PC-3 (cell line): Measurements from ENCODE around the gene RAB26.
"Not testable (repeated sequence)": the region's sequence is repeated elsewhere in the genome, so short reads cannot be mapped to it uniquely, and the experiment has no call there.

ENCODE experiments used
- CTCF ChIP-seq: fragments of 300-600 bp; sonication (generic); conservative IDR thresholded peaks from 2 replicates; pipeline ENCODE4 v1.5.1; 2017; ENCODE audit warnings: antibody characterized with exemption, low read depth, mild to moderate bottlenecking, low read length
- EZH2 ChIP-seq: fragments of 300-600 bp; sonication (generic); IDR thresholded peaks from one replicate; pipeline ENCODE4 v1.6.1; 2017; ENCODE audit warnings: antibody characterized with exemption, mild to moderate bottlenecking, low read length; ENCODE audit not compliant: unreplicated experiment

GRCh38 chr16:2117960-2118722 lies 30.3 kb upstream of the RAB26 start:
- not testable (repeated sequence) for TF ChIP-seq CTCF, EZH2
